HepG2 (cell line): ENCODE measurements around the gene PRTN3. TPM values are rescaled to one million over a fixed set of nuclear protein-coding genes. Genes with fewer than 3 reads are reported as not detected.

Source experiments
- ATAC-seq: fragments of 200-7000 bp; cut with Tn5 transposase; 3 replicates; pipeline ENCODE4 v1.9.1; 2020; ENCODE audit warnings: mild to moderate bottlenecking, moderate library complexity
- BruUV-seq: library from RNA; stranded (reverse); fragments of 400-500 nt; replicated peaks from 2 replicates; lab custom pipeline; 2021; lab: Mats Ljungman, UMichigan
- CTCF ChIA-PET: fragments of 300-600 bp; formaldehyde crosslinking; extraction: SDS; loops from one replicate; lab custom pipeline; 2021; ENCODE audit warnings: low total read pairs, inconsistent platforms, low intra/inter-chr PET ratio; lab: Yijun Ruan, JAX
- POLR2A ChIA-PET: fragments of 350-600 bp; sonication (Branson Sonifier 250); formaldehyde crosslinking; loops from one replicate; lab custom pipeline; 2020; ENCODE audit warnings: antibody characterized with exemption, inconsistent platforms; lab: Yijun Ruan, JAX
- DNase-seq: peaks from one replicate; pipeline ENCODE4 v3.0.0-alpha.2; 2015; ENCODE audit warnings: low spot score
- FAIRE-seq: peaks from 3 replicates; lab custom pipeline; 2011; peaks lifted over from hg19 to GRCh38; lab: Jason Lieb, UNC
- H2AFZ ChIP-seq: one replicate; pipeline ENCODE4 v1.6.1; 2011; ENCODE audit warnings: low read length, inconsistent platforms
- H3K27ac ChIP-seq: fragments of 300-600 bp; 3 replicates; pipeline ENCODE4 v1.8.0; 2011; ENCODE audit warnings: mixed run types, mild to moderate bottlenecking, mixed read lengths, low read length, inconsistent platforms; ENCODE audit not compliant: insufficient read depth; ENCODE audit errors: extremely low read length
- H3K27me3 ChIP-seq, 2 experiments: fragments of 200-600 bp in 1 of 2; 2 replicates in 1 of 2; 3 replicates in 1 of 2; pipeline versions ENCODE4 v1.6.0 to v1.8.0; 2011; ENCODE audit warnings: low read length in 2 of 2, mild to moderate bottlenecking in 2 of 2, moderate library complexity in 2 of 2, inconsistent platforms in 1 of 2; ENCODE audit not compliant: insufficient read depth in 2 of 2, control insufficient read depth in 1 of 2
- H3K36me3 ChIP-seq, 2 experiments: fragments of 200-600 bp in 1 of 2; replicated peaks in 1 of 2; 2 replicates in 1 of 2; 3 replicates in 1 of 2; pipeline versions ENCODE4 v1.5.1 to v1.8.0; 2011; ENCODE audit warnings: low read length in 2 of 2, inconsistent platforms in 1 of 2; ENCODE audit not compliant: insufficient read depth in 2 of 2, control insufficient read depth in 1 of 2
- H3K4me1 ChIP-seq: 2 replicates; pipeline ENCODE4 v1.5.1; 2012; ENCODE audit warnings: low read length, inconsistent platforms; ENCODE audit not compliant: insufficient read depth
- H3K4me2 ChIP-seq: 2 replicates; pipeline ENCODE4 v1.6.0; 2011; ENCODE audit warnings: low read depth, low read length, inconsistent platforms
- H3K4me3 ChIP-seq, 3 experiments: fragments of 200-600 bp in 1 of 3; sonication (generic), shearing (Covaris generic) in 1 of 3; replicated peaks in 1 of 3; 2 replicates each; pipeline ENCODE4 v1.5.1; 2011 to 2016; ENCODE audit warnings: low read length in 3 of 3, inconsistent platforms in 2 of 3, low read depth in 2 of 3, mild to moderate bottlenecking in 2 of 3, control low read depth in 1 of 3, mixed read lengths in 1 of 3; ENCODE audit not compliant: insufficient read depth in 1 of 3
- H3K79me2 ChIP-seq: one replicate; pipeline ENCODE4 v1.6.1; 2011; ENCODE audit warnings: low read length, inconsistent platforms; ENCODE audit not compliant: insufficient read depth
- H3K9ac ChIP-seq: 2 replicates; pipeline ENCODE4 v1.6.0; 2011; ENCODE audit warnings: mild to moderate bottlenecking, low read depth, low read length, inconsistent platforms; ENCODE audit not compliant: insufficient read depth
- H3K9me3 ChIP-seq: 2 replicates; pipeline ENCODE4 v1.5.1; 2012; ENCODE audit warnings: mild to moderate bottlenecking, low read length
- H4K20me1 ChIP-seq: 2 replicates; pipeline ENCODE4 v1.6.0; 2011; ENCODE audit warnings: inconsistent platforms, mild to moderate bottlenecking, low read length, moderate library complexity; ENCODE audit not compliant: insufficient read depth
- AGO2 ChIP-seq: fragments of 200-400 bp; formaldehyde crosslinking; optimal IDR thresholded peaks from 2 replicates; pipeline ENCODE3; 2017; ENCODE audit warnings: mild to moderate bottlenecking, low read depth, low read length, moderate library complexity
- BRD4 ChIP-seq: sonication (generic); formaldehyde crosslinking; IDR thresholded peaks from 2 replicates; pipeline ENCODE4 v1.4.0; 2020; ENCODE audit warnings: missing genetic modification reagents
- HDAC1 ChIP-seq: sonication (generic); formaldehyde crosslinking; IDR thresholded peaks from 2 replicates; pipeline ENCODE4 v1.5.1; 2020; ENCODE audit warnings: mild to moderate bottlenecking, missing genetic modification reagents
- KLF9 ChIP-seq: IDR thresholded peaks from 2 replicates; pipeline ENCODE4 v1.6.1; 2016; ENCODE audit warnings: low read depth
- NFYB ChIP-seq: sonication (generic); formaldehyde crosslinking; IDR thresholded peaks from 2 replicates; pipeline ENCODE4 v1.4.0; 2020; ENCODE audit warnings: missing genetic modification reagents
- PHF8 ChIP-seq: sonication (generic); formaldehyde crosslinking; IDR thresholded peaks from 2 replicates; pipeline ENCODE4 v1.5.0; 2020; ENCODE audit warnings: missing genetic modification reagents
- SETDB1 ChIP-seq: sonication (generic); formaldehyde crosslinking; IDR thresholded peaks from 2 replicates; pipeline ENCODE4 v1.5.1; 2020; ENCODE audit warnings: missing genetic modification reagents, mild to moderate bottlenecking, borderline replicate concordance
- SRSF1 ChIP-seq: fragments of 200-400 bp; formaldehyde crosslinking; optimal IDR thresholded peaks from 2 replicates; pipeline ENCODE3; 2017; ENCODE audit warnings: mild to moderate bottlenecking, low read depth, low read length, moderate library complexity
- ZNF263 ChIP-seq: sonication (generic); formaldehyde crosslinking; IDR thresholded peaks from 2 replicates; pipeline ENCODE4 v1.4.0; 2020; ENCODE audit warnings: missing genetic modification reagents
- ZNF282 ChIP-seq: fragments of 450-650 bp; IDR thresholded peaks from 2 replicates; pipeline ENCODE4 v1.6.1; 2018; ENCODE audit not compliant: partially characterized antibody
- ZNF343 ChIP-seq: sonication (generic); formaldehyde crosslinking; IDR thresholded peaks from 2 replicates; pipeline ENCODE4 v1.4.0; 2020; ENCODE audit warnings: mild to moderate bottlenecking, missing genetic modification reagents
- ZNF468 ChIP-seq: sonication (generic); formaldehyde crosslinking; IDR thresholded peaks from 2 replicates; pipeline ENCODE4 v1.8.0; 2022; ENCODE audit warnings: mild to moderate bottlenecking, moderate library complexity, missing genetic modification reagents
- ZNF572 ChIP-seq: sonication (generic); formaldehyde crosslinking; IDR thresholded peaks from 2 replicates; pipeline ENCODE4 v1.5.1; 2020; ENCODE audit warnings: mild to moderate bottlenecking, missing genetic modification reagents
- ZNF720 ChIP-seq: sonication (generic); formaldehyde crosslinking; IDR thresholded peaks from 2 replicates; pipeline ENCODE4 v1.4.0; 2020; ENCODE audit warnings: missing genetic modification reagents
- ZNF746 ChIP-seq: sonication (generic); formaldehyde crosslinking; IDR thresholded peaks from 2 replicates; pipeline ENCODE4 v1.8.0; 2022; ENCODE audit warnings: mild to moderate bottlenecking, missing genetic modification reagents
- ZNF776 ChIP-seq: sonication (generic); formaldehyde crosslinking; IDR thresholded peaks from 2 replicates; pipeline ENCODE4 v1.4.0; 2020; ENCODE audit warnings: mild to moderate bottlenecking, missing genetic modification reagents
- ZNF841 ChIP-seq: sonication (generic); formaldehyde crosslinking; IDR thresholded peaks from 2 replicates; pipeline ENCODE4 v1.8.1; 2023; ENCODE audit warnings: missing genetic modification reagents, borderline replicate concordance
- WGBS: methylation state at CpG from one replicate; pipeline ENCODE4 v1.1.6; 2017; ENCODE audit warnings: low lambda C conversion rate; 5-methylcytosine and 5-hydroxymethylcytosine counted together
- in situ Hi-C: cut with HindIII; loops from 2 replicates; pipeline ENCODE4 v1.10.0; 2017; ENCODE audit warnings: low pct_unique_long_range_greater_than_20kb; ENCODE audit not compliant: extremely low pct_ligation_motif_present
- intact Hi-C: fragments of 100-400 bp; cut with micrococcal nuclease; formaldehyde crosslinking; loops from one replicate; pipeline ENCODE4 v1.10.0; 2022; ENCODE audit not compliant: unreplicated experiment
- polyA plus RNA-seq, 8 experiments: library from polyadenylated mRNA; depleted of rRNA in 3 of 8; stranded (reverse) in 7 of 8; unstranded in 1 of 8; fragments of >200 nt; fragmentation: Illumina TruSeq in 4 of 8; extraction: Trizol in 4 of 8; gene quantifications; 2 replicates each; pipeline versions ENCODE4 v1.2.1 to v1.2.3, GENCODE V29; 2011 to 2016; ENCODE audit warnings: low read depth in 4 of 8, missing spikeins in 1 of 8, mixed read lengths in 1 of 8; ENCODE audit not compliant: insufficient read depth in 1 of 8
- total RNA-seq, 5 experiments: library from RNA; depleted of rRNA; stranded (reverse); fragments of >200 nt; fragmentation: Illumina TruSeq; extraction: Trizol; gene quantifications; 2 replicates each; pipeline ENCODE4 v1.2.3, GENCODE V29; 2016; ENCODE audit warnings: low read depth in 1 of 5
- TF ChIP-seq, protein P1 (sequence below): sonication (generic); formaldehyde crosslinking; IDR thresholded peaks from 2 replicates; pipeline ENCODE4 v1.8.0; 2023; ENCODE audit warnings: mild to moderate bottlenecking, missing genetic modification reagents
- TF ChIP-seq, protein P2 (sequence below): sonication (generic); formaldehyde crosslinking; IDR thresholded peaks from 2 replicates; pipeline ENCODE4 v1.5.1; 2020; ENCODE audit warnings: missing genetic modification reagents, mild to moderate bottlenecking, borderline replicate concordance
- TF ChIP-seq, protein P3 (sequence below): sonication (generic); formaldehyde crosslinking; IDR thresholded peaks from 2 replicates; pipeline ENCODE4 v1.4.0; 2020; ENCODE audit warnings: missing genetic modification reagents, borderline replicate concordance
- TF ChIP-seq, protein P4 (sequence below): IDR thresholded peaks from 2 replicates; pipeline ENCODE4 v1.6.1; 2016; ENCODE audit warnings: low read depth, borderline replicate concordance

PRTN3 gene
- total and polyA plus RNA-seq, 2 of the 13 experiments (the other 11 are each of a cell fraction or from before 2014, with no cell fraction given) = not detected

DNA sequence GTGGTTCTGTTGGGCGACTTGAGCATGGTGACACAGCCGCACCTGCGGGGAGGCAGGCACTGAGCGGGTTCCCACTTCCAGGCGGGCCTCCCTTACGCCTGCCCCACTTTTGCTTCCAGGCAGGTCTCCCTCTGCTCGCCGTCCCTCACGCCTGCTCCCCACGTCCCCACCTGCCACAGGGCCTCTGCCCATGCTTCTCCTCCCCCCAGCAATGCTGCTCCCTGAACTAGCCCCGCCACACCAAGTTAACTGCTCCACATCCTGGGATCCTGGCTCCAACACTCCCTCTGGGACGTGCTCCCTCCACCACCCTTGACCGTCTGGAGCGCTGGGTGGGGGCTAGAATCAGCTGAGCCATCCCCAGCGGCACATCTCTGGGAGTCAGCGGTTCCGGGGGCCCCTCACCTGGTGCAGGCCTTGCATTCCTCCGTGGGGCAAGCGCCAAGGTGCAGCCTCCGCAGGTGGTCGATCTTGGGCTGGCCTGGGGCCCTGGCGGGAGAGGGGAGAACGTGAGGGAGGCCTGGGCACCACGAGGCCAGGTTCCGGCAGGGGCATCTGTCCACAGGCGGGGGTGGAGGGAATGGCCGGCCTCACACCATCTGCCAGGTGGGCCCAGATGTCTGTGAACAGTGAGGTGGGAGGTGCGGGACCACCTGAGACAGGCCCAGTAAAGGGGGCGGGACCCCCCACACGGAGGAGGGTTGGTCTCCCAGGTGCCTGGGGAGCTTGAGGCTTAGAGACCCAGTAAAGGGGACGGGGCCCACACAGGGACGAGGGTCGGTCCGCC is 27.9 kb downstream of the PRTN3 start:
- Histone ChIP-seq H4K20me1 (no peaks in the 10 kb centered on the region), H3K4me2 (no peak overlapping the region), H3K79me2 (no peaks in the 10 kb centered on the region), H3K4me3 (no peak overlapping the region), H3K9ac (no peak overlapping the region), H3K27me3 (no peaks in the 10 kb centered on the region), H3K4me1 (no peaks in the 10 kb centered on the region), H3K36me3 (peaks cover 3 to 12% of the 10 kb centered on the region in 2 experiments; a peak in 2 of 5 replicates), H3K27ac (no peak overlapping the region), H2AFZ (no peak overlapping the region), H3K9me3 (no peaks in the 10 kb centered on the region)
- intact Hi-C loops = no loop called here
- ATAC-seq (no peak), FAIRE-seq (no peak), DNase-seq (no peak)
- ChIA-PET CTCF (no interaction called here), POLR2A (no interaction called here)
- BruUV-seq = no TSS peak
- in situ Hi-C loops = loop anchor here (10.0 kb wide), 1 partner anchor 116 kb away; the partner anchor contains the start of gene WDR18
- 95% methylated on average over 34 of the region's 34 CpGs for WGBS
- no peak for TF ChIP-seq ZNF841 (CRISPR knock-in tag)
- TF ChIP-seq NFYB (CRISPR knock-in tag) = no peak
- no peak for TF ChIP-seq PHF8
- TF ChIP-seq, protein P1, sequence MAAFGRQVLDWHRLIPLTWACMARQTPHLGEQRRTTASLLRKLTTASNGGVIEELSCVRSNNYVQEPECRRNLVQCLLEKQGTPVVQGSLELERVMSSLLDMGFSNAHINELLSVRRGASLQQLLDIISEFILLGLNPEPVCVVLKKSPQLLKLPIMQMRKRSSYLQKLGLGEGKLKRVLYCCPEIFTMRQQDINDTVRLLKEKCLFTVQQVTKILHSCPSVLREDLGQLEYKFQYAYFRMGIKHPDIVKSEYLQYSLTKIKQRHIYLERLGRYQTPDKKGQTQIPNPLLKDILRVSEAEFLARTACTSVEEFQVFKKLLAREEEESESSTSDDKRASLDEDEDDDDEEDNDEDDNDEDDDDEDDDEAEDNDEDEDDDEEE (CRISPR knock-in tag) = no peak
- TF ChIP-seq SETDB1 (CRISPR knock-in tag) = no peak
- TF ChIP-seq, protein P2, sequence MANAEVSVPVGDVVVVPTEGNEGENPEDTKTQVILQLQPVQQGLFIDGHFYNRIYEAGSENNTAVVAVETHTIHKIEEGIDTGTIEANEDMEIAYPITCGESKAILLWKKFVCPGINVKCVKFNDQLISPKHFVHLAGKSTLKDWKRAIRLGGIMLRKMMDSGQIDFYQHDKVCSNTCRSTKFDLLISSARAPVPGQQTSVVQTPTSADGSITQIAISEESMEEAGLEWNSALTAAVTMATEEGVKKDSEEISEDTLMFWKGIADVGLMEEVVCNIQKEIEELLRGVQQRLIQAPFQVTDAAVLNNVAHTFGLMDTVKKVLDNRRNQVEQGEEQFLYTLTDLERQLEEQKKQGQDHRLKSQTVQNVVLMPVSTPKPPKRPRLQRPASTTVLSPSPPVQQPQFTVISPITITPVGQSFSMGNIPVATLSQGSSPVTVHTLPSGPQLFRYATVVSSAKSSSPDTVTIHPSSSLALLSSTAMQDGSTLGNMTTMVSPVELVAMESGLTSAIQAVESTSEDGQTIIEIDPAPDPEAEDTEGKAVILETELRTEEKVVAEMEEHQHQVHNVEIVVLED (CRISPR knock-in tag) = no peak
- TF ChIP-seq ZNF263 = no peak
- TF ChIP-seq ZNF468 (CRISPR knock-in tag) = no peak
- TF ChIP-seq SRSF1 = peak; percentile 10
- TF ChIP-seq AGO2 = peak; percentile 69
- TF ChIP-seq ZNF572 = no peak
- TF ChIP-seq KLF9 (CRISPR knock-in tag) = no peak
- TF ChIP-seq, protein P3, sequence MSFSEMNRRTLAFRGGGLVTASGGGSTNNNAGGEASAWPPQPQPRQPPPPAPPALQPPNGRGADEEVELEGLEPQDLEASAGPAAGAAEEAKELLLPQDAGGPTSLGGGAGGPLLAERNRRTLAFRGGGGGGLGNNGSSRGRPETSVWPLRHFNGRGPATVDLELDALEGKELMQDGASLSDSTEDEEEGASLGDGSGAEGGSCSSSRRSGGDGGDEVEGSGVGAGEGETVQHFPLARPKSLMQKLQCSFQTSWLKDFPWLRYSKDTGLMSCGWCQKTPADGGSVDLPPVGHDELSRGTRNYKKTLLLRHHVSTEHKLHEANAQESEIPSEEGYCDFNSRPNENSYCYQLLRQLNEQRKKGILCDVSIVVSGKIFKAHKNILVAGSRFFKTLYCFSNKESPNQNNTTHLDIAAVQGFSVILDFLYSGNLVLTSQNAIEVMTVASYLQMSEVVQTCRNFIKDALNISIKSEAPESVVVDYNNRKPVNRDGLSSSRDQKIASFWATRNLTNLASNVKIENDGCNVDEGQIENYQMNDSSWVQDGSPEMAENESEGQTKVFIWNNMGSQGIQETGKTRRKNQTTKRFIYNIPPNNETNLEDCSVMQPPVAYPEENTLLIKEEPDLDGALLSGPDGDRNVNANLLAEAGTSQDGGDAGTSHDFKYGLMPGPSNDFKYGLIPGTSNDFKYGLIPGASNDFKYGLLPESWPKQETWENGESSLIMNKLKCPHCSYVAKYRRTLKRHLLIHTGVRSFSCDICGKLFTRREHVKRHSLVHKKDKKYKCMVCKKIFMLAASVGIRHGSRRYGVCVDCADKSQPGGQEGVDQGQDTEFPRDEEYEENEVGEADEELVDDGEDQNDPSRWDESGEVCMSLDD (CRISPR knock-in tag) = no peak
- TF ChIP-seq ZNF746 (CRISPR knock-in tag) = no peak
- 0 out of 2 replicates have a peak, but pooled peaks have one; percentile 18 for TF ChIP-seq ZNF776 (CRISPR knock-in tag)
- no peak for TF ChIP-seq BRD4 (CRISPR knock-in tag)
- no peak for TF ChIP-seq HDAC1
- no peak for TF ChIP-seq ZNF720 (CRISPR knock-in tag)
- TF ChIP-seq, protein P4, sequence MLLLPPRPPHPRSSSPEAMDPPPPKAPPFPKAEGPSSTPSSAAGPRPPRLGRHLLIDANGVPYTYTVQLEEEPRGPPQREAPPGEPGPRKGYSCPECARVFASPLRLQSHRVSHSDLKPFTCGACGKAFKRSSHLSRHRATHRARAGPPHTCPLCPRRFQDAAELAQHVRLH (CRISPR knock-in tag) = no peak
- no peak for TF ChIP-seq ZNF282
- no peak for TF ChIP-seq ZNF343 (CRISPR knock-in tag)
